Sciatic nerve (tissue), 1 donor: Measurements from ENCODE around the gene LZTS2. TPM values are rescaled to one million over a fixed set of nuclear protein-coding genes. Genes with fewer than 3 reads are reported as not detected.

Experiments used
- microRNA-seq: library from miRNA; unstranded; fragments of <30 nt; microRNA quantifications from one replicate; pipeline ENCODE4 v1.2.0, GENCODE V29; 2020
- total RNA-seq: library from RNA; stranded (reverse); fragmentation: NEBNext Ultra II Directional; extraction: Animal tissue kit (Norgen Biotek cat#: 25700); gene quantifications from one replicate; pipeline ENCODE4 v1.2.1, GENCODE V29; 2021
- donor health status: DM: no; HTN: no; CAD: no.

LZTS2 gene
- total RNA-seq, 1 donor from 2014 or later = 78.6 TPM

Small RNA genes within 50 kb of the gene (microRNA-seq; reads per million reads assigned to microRNA genes)
- not detected for gene MIR608

Other genes starting within 250 kb of the LZTS2 start
- gene SLF2, start 86.8 kb upstream of the LZTS2 start, total RNA-seq = 38.6 TPM
- 15.3 TPM for gene SEMA4G, start 30.3 kb upstream of the LZTS2 start, total RNA-seq
- gene MRPL43, start 12.3 kb upstream of the LZTS2 start, total RNA-seq = 84.8 TPM
- 5.9 TPM for gene TWNK, start 12.3 kb upstream of the LZTS2 start, total RNA-seq
- gene PDZD7, start 31.3 kb downstream of the LZTS2 start, total RNA-seq = 3.8 TPM
- 58.9 TPM for gene SFXN3, start 31.4 kb downstream of the LZTS2 start, total RNA-seq
- gene KAZALD1, start 62.2 kb downstream of the LZTS2 start, total RNA-seq = 4.7 TPM
- not detected for gene TLX1, start 131.5 kb downstream of the LZTS2 start, total RNA-seq
- gene LBX1, start 229.7 kb downstream of the LZTS2 start, total RNA-seq = not detected